ENCODE data around the gene COX4I1.

The COX4I1 gene

DNA sequence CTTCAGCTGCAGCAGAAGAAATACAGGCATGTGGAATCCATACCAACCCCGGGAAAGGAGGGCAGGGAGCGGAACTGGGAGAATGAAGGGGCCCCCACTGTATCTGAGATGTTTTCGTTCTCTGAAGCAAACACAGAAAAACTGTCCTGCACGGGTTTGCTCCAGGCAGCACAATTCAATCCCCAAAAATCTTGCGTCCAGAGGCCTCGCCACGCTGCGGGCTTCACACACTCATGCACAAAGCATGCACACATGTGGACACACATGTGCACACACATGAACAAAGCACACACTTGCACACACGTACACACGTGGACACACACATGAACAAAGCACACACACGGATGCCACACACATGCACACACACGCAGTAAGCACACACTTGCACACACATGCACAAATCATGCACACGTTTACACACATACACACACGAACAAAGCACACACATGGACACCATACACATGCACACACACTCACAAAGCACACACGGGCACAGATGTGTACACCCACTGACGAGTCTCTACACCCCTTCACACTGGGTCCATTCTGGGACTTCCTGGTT is 27.3 kb downstream of the COX4I1 start:
- no peaks in the 10 kb centered on the region for H3K4me1 ChIP-seq (ENCODE audit: control insufficient read depth in 1 of 2, insufficient read depth in 2 of 2, low read length in 2 of 2)
- no peak overlapping the region for H2AK5ac ChIP-seq (ENCODE audit: low read length)
- peaks cover 6% of the 10 kb centered on the region for H3K9me3 ChIP-seq (ENCODE audit: insufficient read depth, low read depth, low read length)
- H2BK12ac ChIP-seq (ENCODE audit: low read length) = no peak overlapping the region
- H3K18ac ChIP-seq (ENCODE audit: low read length) = no peak overlapping the region
- WGBS (ENCODE audit: extremely low coverage, insufficient coverage, insufficient read length) = no CpG with 5 or more reads among the region's 16 CpGs
- H2BK5ac ChIP-seq (ENCODE audit: low read depth, low read length, poor library complexity) = no peak overlapping the region
- H3K27ac ChIP-seq (ENCODE audit: low read depth, low read length) = no peak overlapping the region
- no peak overlapping the region for H4K91ac ChIP-seq (ENCODE audit: low read depth, low read length)
- H3K27me3 ChIP-seq (ENCODE audit: insufficient read depth, low read length) = no peaks in the 10 kb centered on the region
- no peak overlapping the region for H4K8ac ChIP-seq (ENCODE audit: low read depth, low read length)
- no peak overlapping the region for H3K14ac ChIP-seq (ENCODE audit: low read length)
- no peak overlapping the region for H2BK120ac ChIP-seq (ENCODE audit: insufficient read depth, low read length, poor library complexity)
- H2AFZ ChIP-seq (ENCODE audit: insufficient read depth, low read length, poor library complexity) = no peak overlapping the region
- no peak overlapping the region for H4K12ac ChIP-seq (ENCODE audit: low read depth, low read length)
- no peak for DNase-seq
- H3K4me3 ChIP-seq (ENCODE audit: low read depth, low read length) = peak overlapping the region; percentile 46
- H3K23ac ChIP-seq (ENCODE audit: low read length) = peak overlapping the region; percentile 60
- no peaks in the 10 kb centered on the region for H3K79me2 ChIP-seq (ENCODE audit: control insufficient read depth, insufficient read depth, low read length, poor library complexity)
- H3K36me3 ChIP-seq (ENCODE audit: control insufficient read depth in 1 of 2, insufficient read depth in 2 of 2, low read length in 2 of 2) = no peaks in the 10 kb centered on the region
- no peaks in the 10 kb centered on the region for H3K79me1 ChIP-seq (ENCODE audit: low read length)
- H3K4ac ChIP-seq (ENCODE audit: low read depth, low read length) = no peak overlapping the region
- no peak overlapping the region for H3K4me2 ChIP-seq (ENCODE audit: low read length)
- H3K9ac ChIP-seq (ENCODE audit: low read length) = peak overlapping the region; percentile 17

DNA sequence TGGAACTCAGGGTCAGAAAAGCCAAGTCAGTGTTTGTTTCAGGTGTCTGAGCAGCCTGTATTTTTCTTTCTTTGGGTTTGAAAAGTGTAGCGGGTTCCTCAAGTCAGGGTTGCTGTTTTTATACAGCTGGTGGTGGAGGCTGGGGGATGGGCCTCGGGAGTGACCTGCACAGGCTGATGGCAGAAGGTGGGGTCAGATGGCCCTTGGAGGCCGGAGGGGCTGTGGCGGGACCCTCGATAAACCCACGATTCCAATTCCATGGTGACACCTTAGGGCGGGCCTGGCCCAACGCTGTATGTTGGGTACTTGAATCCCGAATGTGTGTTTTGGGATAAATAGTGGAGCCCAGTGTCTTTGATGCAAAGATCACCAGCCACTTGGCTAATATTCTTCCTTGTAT is 28.7 kb downstream of the COX4I1 start:
- no peak for DNase-seq
- Histone ChIP-seq H2BK120ac (ENCODE audit: insufficient read depth, low read length, poor library complexity) (no peak overlapping the region), H3K36me3 (ENCODE audit: control insufficient read depth in 1 of 2, insufficient read depth in 2 of 2, low read length in 2 of 2) (no peaks in the 10 kb centered on the region), H3K79me1 (ENCODE audit: low read length) (no peaks in the 10 kb centered on the region), H2BK5ac (ENCODE audit: low read depth, low read length, poor library complexity) (no peak overlapping the region), H4K8ac (ENCODE audit: low read depth, low read length) (no peak overlapping the region), H3K79me2 (ENCODE audit: control insufficient read depth, insufficient read depth, low read length, poor library complexity) (no peaks in the 10 kb centered on the region), H3K4me1 (ENCODE audit: control insufficient read depth in 1 of 2, insufficient read depth in 2 of 2, low read length in 2 of 2) (no peaks in the 10 kb centered on the region), H3K27me3 (ENCODE audit: insufficient read depth, low read length) (no peaks in the 10 kb centered on the region), H4K12ac (ENCODE audit: low read depth, low read length) (no peak overlapping the region), H2AFZ (ENCODE audit: insufficient read depth, low read length, poor library complexity) (no peak overlapping the region), H3K27ac (ENCODE audit: low read depth, low read length) (no peak overlapping the region), H3K14ac (ENCODE audit: low read length) (no peak overlapping the region), H2AK5ac (ENCODE audit: low read length) (no peak overlapping the region), H3K4me2 (ENCODE audit: low read length) (no peak overlapping the region), H3K9me3 (ENCODE audit: insufficient read depth, low read depth, low read length) (peaks cover 9% of the 10 kb centered on the region), H3K23ac (ENCODE audit: low read length) (no peak overlapping the region), H3K4me3 (ENCODE audit: low read depth, low read length) (no peak overlapping the region), H3K18ac (ENCODE audit: low read length) (no peak overlapping the region), H2BK12ac (ENCODE audit: low read length) (no peak overlapping the region), H4K91ac (ENCODE audit: low read depth, low read length) (no peak overlapping the region), H3K4ac (ENCODE audit: low read depth, low read length) (no peak overlapping the region), H3K9ac (ENCODE audit: low read length) (no peak overlapping the region)
- WGBS (ENCODE audit: extremely low coverage, insufficient coverage, insufficient read length) = no CpG with 5 or more reads among the region's 9 CpGs

GRCh38 chr16:85829171-85829719 is 29.8 kb downstream of the COX4I1 start:
- H2AK5ac ChIP-seq (ENCODE audit: low read length) = no peak overlapping the region
- no peak overlapping the region for H4K8ac ChIP-seq (ENCODE audit: low read depth, low read length)
- H3K79me2 ChIP-seq (ENCODE audit: control insufficient read depth, insufficient read depth, low read length, poor library complexity) = no peaks in the 10 kb centered on the region
- H3K79me1 ChIP-seq (ENCODE audit: low read length) = no peaks in the 10 kb centered on the region
- WGBS (ENCODE audit: extremely low coverage, insufficient coverage, insufficient read length) = no CpG with 5 or more reads among the region's 15 CpGs
- H3K36me3 ChIP-seq (ENCODE audit: control insufficient read depth in 1 of 2, insufficient read depth in 2 of 2, low read length in 2 of 2) = no peaks in the 10 kb centered on the region
- H3K14ac ChIP-seq (ENCODE audit: low read length) = no peak overlapping the region
- H3K27me3 ChIP-seq (ENCODE audit: insufficient read depth, low read length) = no peaks in the 10 kb centered on the region
- H4K91ac ChIP-seq (ENCODE audit: low read depth, low read length) = no peak overlapping the region
- H3K18ac ChIP-seq (ENCODE audit: low read length) = no peak overlapping the region
- no peak overlapping the region for H3K9ac ChIP-seq (ENCODE audit: low read length)
- H2BK12ac ChIP-seq (ENCODE audit: low read length) = no peak overlapping the region
- H3K23ac ChIP-seq (ENCODE audit: low read length) = no peak overlapping the region
- H2AFZ ChIP-seq (ENCODE audit: insufficient read depth, low read length, poor library complexity) = no peak overlapping the region
- no peak overlapping the region for H3K4ac ChIP-seq (ENCODE audit: low read depth, low read length)
- no peak overlapping the region for H2BK5ac ChIP-seq (ENCODE audit: low read depth, low read length, poor library complexity)
- H3K4me2 ChIP-seq (ENCODE audit: low read length) = no peak overlapping the region
- no peak for DNase-seq
- H4K12ac ChIP-seq (ENCODE audit: low read depth, low read length) = no peak overlapping the region
- H3K27ac ChIP-seq (ENCODE audit: low read depth, low read length) = no peak overlapping the region
- no peaks in the 10 kb centered on the region for H3K4me1 ChIP-seq (ENCODE audit: control insufficient read depth in 1 of 2, insufficient read depth in 2 of 2, low read length in 2 of 2)
- no peak overlapping the region for H2BK120ac ChIP-seq (ENCODE audit: insufficient read depth, low read length, poor library complexity)
- H3K9me3 ChIP-seq (ENCODE audit: insufficient read depth, low read depth, low read length) = peaks cover 13% of the 10 kb centered on the region
- H3K4me3 ChIP-seq (ENCODE audit: low read depth, low read length) = no peak overlapping the region

- Histone ChIP-seq H2AK5ac (ENCODE audit: low read length) (no peak overlapping the region), H3K36me3 (ENCODE audit: control insufficient read depth in 1 of 2, insufficient read depth in 2 of 2, low read length in 2 of 2) (no peaks in the 10 kb centered on the region), H3K9me3 (ENCODE audit: insufficient read depth, low read depth, low read length) (peaks cover 15% of the 10 kb centered on the region), H3K4me3 (ENCODE audit: low read depth, low read length) (no peak overlapping the region), H3K4me2 (ENCODE audit: low read length) (no peak overlapping the region), H4K12ac (ENCODE audit: low read depth, low read length) (no peak overlapping the region), H2BK12ac (ENCODE audit: low read length) (no peak overlapping the region), H3K79me1 (ENCODE audit: low read length) (no peaks in the 10 kb centered on the region), H2BK120ac (ENCODE audit: insufficient read depth, low read length, poor library complexity) (no peak overlapping the region), H3K4me1 (ENCODE audit: control insufficient read depth in 1 of 2, insufficient read depth in 2 of 2, low read length in 2 of 2) (no peaks in the 10 kb centered on the region), H3K27me3 (ENCODE audit: insufficient read depth, low read length) (no peaks in the 10 kb centered on the region), H3K79me2 (ENCODE audit: control insufficient read depth, insufficient read depth, low read length, poor library complexity) (no peaks in the 10 kb centered on the region), H3K27ac (ENCODE audit: low read depth, low read length) (no peak overlapping the region), H3K9ac (ENCODE audit: low read length) (no peak overlapping the region), H3K18ac (ENCODE audit: low read length) (no peak overlapping the region), H3K23ac (ENCODE audit: low read length) (no peak overlapping the region), H2AFZ (ENCODE audit: insufficient read depth, low read length, poor library complexity) (no peak overlapping the region), H2BK5ac (ENCODE audit: low read depth, low read length, poor library complexity) (no peak overlapping the region), H3K4ac (ENCODE audit: low read depth, low read length) (no peak overlapping the region), H4K8ac (ENCODE audit: low read depth, low read length) (no peak overlapping the region), H3K14ac (ENCODE audit: low read length) (no peak overlapping the region), H4K91ac (ENCODE audit: low read depth, low read length) (no peak overlapping the region)
- no CpG with 5 or more reads among the region's 24 CpGs for WGBS (ENCODE audit: extremely low coverage, insufficient coverage, insufficient read length)
- peak in 1 of 2 donors; percentile 20 for DNase-seq
Observed at GRCh38 chr16:85829751-85830445, 30.4 kb downstream of the COX4I1 start.
